Neural cell (in vitro differentiated cells): ENCODE results near the gene MCC. TPM values are rescaled to one million over a fixed set of nuclear protein-coding genes. Genes with fewer than 3 reads are reported as not detected.

ENCODE experiments used
- H2AFZ ChIP-seq: fragments of 200-600, 300-800 bp; sonication (generic), shearing (Covaris generic); 2 replicates; pipeline ENCODE4 v1.6.0; 2014; ENCODE audit warnings: low read depth, mild to moderate bottlenecking, antibody characterized with exemption, low read length, moderate library complexity
- H3F3A ChIP-seq: fragments of 200-600 bp; shearing (Covaris generic); 2 replicates; pipeline ENCODE4 v1.6.1; 2016; ENCODE audit warnings: mild to moderate bottlenecking, moderate library complexity, mixed read lengths, antibody characterized with exemption, low read length; ENCODE audit not compliant: insufficient read depth, poor library complexity, severe bottlenecking
- H3K27ac ChIP-seq: fragments of 200-600, 300-800 bp; sonication (generic), shearing (Covaris generic); 2 replicates; pipeline ENCODE4 v1.5.1; 2014; ENCODE audit warnings: mild to moderate bottlenecking, low read length, moderate library complexity
- H3K27me3 ChIP-seq: fragments of 300-800, 200-600 bp; sonication (generic), shearing (Covaris generic); 2 replicates; pipeline ENCODE4 v1.6.0; 2014; ENCODE audit warnings: mild to moderate bottlenecking, low read depth, low read length, moderate library complexity; ENCODE audit not compliant: insufficient read depth
- H3K36me3 ChIP-seq: fragments of 300-800, 200-600 bp; sonication (generic), shearing (Covaris generic); 2 replicates; pipeline ENCODE4 v1.5.1; 2014; ENCODE audit warnings: mild to moderate bottlenecking, antibody characterized with exemption, low read length, moderate library complexity; ENCODE audit not compliant: insufficient read depth
- H3K4me2 ChIP-seq: fragments of 300-800, 200-600 bp; sonication (generic), shearing (Covaris generic); 2 replicates; pipeline ENCODE4 v1.6.0; 2014; ENCODE audit warnings: mild to moderate bottlenecking, low read length
- H3K4me3 ChIP-seq: fragments of 300-800, 200-600 bp; sonication (generic), shearing (Covaris generic); 2 replicates; pipeline ENCODE4 v1.5.1; 2014; ENCODE audit warnings: mild to moderate bottlenecking, low read length, moderate library complexity
- H3K79me2 ChIP-seq: fragments of 200-600 bp; shearing (Covaris generic); replicated peaks from 2 replicates; pipeline ENCODE4 v1.6.0; 2014; ENCODE audit warnings: mild to moderate bottlenecking, low read length, moderate library complexity; ENCODE audit not compliant: insufficient read depth
- H3K9ac ChIP-seq: fragments of 300-800, 200-600 bp; sonication (generic), shearing (Covaris generic); 2 replicates; pipeline ENCODE4 v1.6.1; 2016; ENCODE audit warnings: mild to moderate bottlenecking, low read length, mixed read lengths
- H3K9me2 ChIP-seq: fragments of 200-600 bp; shearing (Covaris generic); 2 replicates; pipeline ENCODE4 v1.6.1; 2016; ENCODE audit warnings: mild to moderate bottlenecking, low read length, mixed read lengths; ENCODE audit not compliant: insufficient read depth
- H3K9me3 ChIP-seq: fragments of 200-600, 300-800 bp; sonication (generic), shearing (Covaris generic); 2 replicates; pipeline ENCODE4 v1.6.1; 2016; ENCODE audit warnings: mild to moderate bottlenecking, mixed run types, low read length, moderate library complexity, mixed read lengths
- H4K20me1 ChIP-seq: fragments of 200-600 bp; shearing (Covaris generic); 2 replicates; pipeline ENCODE4 v1.6.1; 2016; ENCODE audit warnings: mild to moderate bottlenecking, mixed run types; ENCODE audit not compliant: insufficient read depth
- EP300 ChIP-seq: fragments of 450-650 bp; conservative IDR thresholded peaks from 2 replicates; pipeline ENCODE4 v1.6.1; 2014; ENCODE audit warnings: antibody characterized with exemption, mild to moderate bottlenecking, moderate library complexity; ENCODE audit not compliant: poor library complexity, severe bottlenecking
- EZH2 ChIP-seq: fragments of 200-600, 300-800 bp; shearing (Covaris generic), sonication (generic); IDR thresholded peaks from 2 replicates; pipeline ENCODE4 v1.6.1; 2014; ENCODE audit warnings: antibody characterized with exemption, low read length, borderline replicate concordance, mild to moderate bottlenecking; ENCODE audit not compliant: insufficient read depth, poor library complexity, severe bottlenecking
- MXI1 ChIP-seq: fragments of 450-650 bp; conservative IDR thresholded peaks from 2 replicates; pipeline ENCODE4 v1.6.1; 2014; ENCODE audit warnings: antibody characterized with exemption, mild to moderate bottlenecking; ENCODE audit not compliant: poor library complexity, severe bottlenecking
- POLR2AphosphoS5 ChIP-seq: IDR thresholded peaks from 2 replicates; pipeline ENCODE4 v1.6.1; 2012
- RAD21 ChIP-seq: fragments of 450-650 bp; conservative IDR thresholded peaks from 2 replicates; pipeline ENCODE4 v1.6.1; 2014; ENCODE audit warnings: antibody characterized with exemption, mild to moderate bottlenecking, moderate library complexity
- SMC3 ChIP-seq: fragments of 450-650 bp; conservative IDR thresholded peaks from 2 replicates; pipeline ENCODE4 v1.6.1; 2014; ENCODE audit warnings: antibody characterized with exemption, mild to moderate bottlenecking, moderate library complexity; ENCODE audit not compliant: poor library complexity
- TAF1 ChIP-seq: IDR thresholded peaks from 2 replicates; pipeline ENCODE4 v1.6.1; 2012; ENCODE audit warnings: low read depth
- polyA plus RNA-seq: library from polyadenylated mRNA; depleted of rRNA; stranded (reverse); fragments of >200 nt; gene quantifications from 2 replicates; pipeline ENCODE4 v1.2.3, GENCODE V29; 2014
- TF ChIP-seq, protein P1 (sequence below): fragments of 450-650 bp; IDR thresholded peaks from 2 replicates; pipeline ENCODE4 v1.5.1; 2014; ENCODE audit warnings: antibody characterized with exemption, mild to moderate bottlenecking, moderate library complexity; ENCODE audit not compliant: poor library complexity, severe bottlenecking
- TF ChIP-seq, protein P2 (sequence below): IDR thresholded peaks from 2 replicates; pipeline ENCODE4 v1.6.1; 2012; ENCODE audit warnings: borderline replicate concordance

The MCC gene
- polyA plus RNA-seq, 1 donor from 2014 or later = 2.2 TPM

DNA sequence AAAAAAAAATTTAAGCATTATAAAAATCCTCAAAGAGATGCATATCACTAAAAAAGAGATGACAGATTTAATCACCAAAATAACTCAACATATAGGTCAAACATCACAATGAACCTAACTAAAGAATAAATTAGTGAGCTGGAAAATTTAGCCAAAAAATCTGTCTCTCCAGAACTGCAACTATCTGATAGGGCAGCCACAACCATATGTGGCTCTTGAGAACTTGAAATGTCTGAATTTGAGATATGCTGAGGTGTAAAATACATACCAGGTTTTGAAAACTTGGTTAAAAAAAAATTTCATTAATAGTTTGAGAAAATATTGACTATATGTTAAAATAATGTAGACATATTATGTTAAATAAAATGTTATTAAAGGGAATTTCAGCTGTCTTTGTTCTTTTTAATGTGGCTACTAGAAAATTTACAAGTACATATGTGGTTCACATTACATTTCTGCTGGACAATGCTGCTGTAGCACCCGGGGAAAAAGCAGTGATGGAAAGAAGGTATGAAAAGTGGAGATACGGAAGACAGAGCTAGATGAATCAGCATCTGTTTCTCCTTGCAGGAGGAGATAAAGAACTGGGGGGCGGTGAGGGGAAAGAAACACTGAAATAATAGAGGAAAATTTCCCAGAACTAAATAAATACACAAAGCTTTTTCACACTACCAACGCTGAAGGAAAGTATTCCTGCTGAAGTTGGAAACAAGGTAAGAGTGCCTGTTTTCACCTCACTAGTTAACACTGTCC lies 445.6 kb downstream of the MCC start:
- H3K9me2 ChIP-seq = no peaks in the 10 kb centered on the region
- no peaks in the 10 kb centered on the region for H3K27me3 ChIP-seq
- no peak overlapping the region for H3K4me3 ChIP-seq
- no peak overlapping the region for H2AFZ ChIP-seq
- no peaks in the 10 kb centered on the region for H3K9me3 ChIP-seq
- no peak overlapping the region for H3K27ac ChIP-seq
- H3K36me3 ChIP-seq = no peaks in the 10 kb centered on the region
- no peak overlapping the region for H3K9ac ChIP-seq
- no peaks in the 10 kb centered on the region for H4K20me1 ChIP-seq
- H3K4me2 ChIP-seq = no peak overlapping the region
- H3F3A ChIP-seq = no peaks in the 10 kb centered on the region
- H3K79me2 ChIP-seq = no peaks in the 10 kb centered on the region
- TF ChIP-seq POLR2AphosphoS5 (no peak), TAF1 (no peak), SMC3 (no peak), MXI1 (no peak), RAD21 (no peak), EP300 (no peak), EZH2 (no peak)
- TF ChIP-seq, protein P1, sequence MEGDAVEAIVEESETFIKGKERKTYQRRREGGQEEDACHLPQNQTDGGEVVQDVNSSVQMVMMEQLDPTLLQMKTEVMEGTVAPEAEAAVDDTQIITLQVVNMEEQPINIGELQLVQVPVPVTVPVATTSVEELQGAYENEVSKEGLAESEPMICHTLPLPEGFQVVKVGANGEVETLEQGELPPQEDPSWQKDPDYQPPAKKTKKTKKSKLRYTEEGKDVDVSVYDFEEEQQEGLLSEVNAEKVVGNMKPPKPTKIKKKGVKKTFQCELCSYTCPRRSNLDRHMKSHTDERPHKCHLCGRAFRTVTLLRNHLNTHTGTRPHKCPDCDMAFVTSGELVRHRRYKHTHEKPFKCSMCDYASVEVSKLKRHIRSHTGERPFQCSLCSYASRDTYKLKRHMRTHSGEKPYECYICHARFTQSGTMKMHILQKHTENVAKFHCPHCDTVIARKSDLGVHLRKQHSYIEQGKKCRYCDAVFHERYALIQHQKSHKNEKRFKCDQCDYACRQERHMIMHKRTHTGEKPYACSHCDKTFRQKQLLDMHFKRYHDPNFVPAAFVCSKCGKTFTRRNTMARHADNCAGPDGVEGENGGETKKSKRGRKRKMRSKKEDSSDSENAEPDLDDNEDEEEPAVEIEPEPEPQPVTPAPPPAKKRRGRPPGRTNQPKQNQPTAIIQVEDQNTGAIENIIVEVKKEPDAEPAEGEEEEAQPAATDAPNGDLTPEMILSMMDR = no peak
- TF ChIP-seq, protein P2, sequence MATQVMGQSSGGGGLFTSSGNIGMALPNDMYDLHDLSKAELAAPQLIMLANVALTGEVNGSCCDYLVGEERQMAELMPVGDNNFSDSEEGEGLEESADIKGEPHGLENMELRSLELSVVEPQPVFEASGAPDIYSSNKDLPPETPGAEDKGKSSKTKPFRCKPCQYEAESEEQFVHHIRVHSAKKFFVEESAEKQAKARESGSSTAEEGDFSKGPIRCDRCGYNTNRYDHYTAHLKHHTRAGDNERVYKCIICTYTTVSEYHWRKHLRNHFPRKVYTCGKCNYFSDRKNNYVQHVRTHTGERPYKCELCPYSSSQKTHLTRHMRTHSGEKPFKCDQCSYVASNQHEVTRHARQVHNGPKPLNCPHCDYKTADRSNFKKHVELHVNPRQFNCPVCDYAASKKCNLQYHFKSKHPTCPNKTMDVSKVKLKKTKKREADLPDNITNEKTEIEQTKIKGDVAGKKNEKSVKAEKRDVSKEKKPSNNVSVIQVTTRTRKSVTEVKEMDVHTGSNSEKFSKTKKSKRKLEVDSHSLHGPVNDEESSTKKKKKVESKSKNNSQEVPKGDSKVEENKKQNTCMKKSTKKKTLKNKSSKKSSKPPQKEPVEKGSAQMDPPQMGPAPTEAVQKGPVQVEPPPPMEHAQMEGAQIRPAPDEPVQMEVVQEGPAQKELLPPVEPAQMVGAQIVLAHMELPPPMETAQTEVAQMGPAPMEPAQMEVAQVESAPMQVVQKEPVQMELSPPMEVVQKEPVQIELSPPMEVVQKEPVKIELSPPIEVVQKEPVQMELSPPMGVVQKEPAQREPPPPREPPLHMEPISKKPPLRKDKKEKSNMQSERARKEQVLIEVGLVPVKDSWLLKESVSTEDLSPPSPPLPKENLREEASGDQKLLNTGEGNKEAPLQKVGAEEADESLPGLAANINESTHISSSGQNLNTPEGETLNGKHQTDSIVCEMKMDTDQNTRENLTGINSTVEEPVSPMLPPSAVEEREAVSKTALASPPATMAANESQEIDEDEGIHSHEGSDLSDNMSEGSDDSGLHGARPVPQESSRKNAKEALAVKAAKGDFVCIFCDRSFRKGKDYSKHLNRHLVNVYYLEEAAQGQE = no peak

DNA sequence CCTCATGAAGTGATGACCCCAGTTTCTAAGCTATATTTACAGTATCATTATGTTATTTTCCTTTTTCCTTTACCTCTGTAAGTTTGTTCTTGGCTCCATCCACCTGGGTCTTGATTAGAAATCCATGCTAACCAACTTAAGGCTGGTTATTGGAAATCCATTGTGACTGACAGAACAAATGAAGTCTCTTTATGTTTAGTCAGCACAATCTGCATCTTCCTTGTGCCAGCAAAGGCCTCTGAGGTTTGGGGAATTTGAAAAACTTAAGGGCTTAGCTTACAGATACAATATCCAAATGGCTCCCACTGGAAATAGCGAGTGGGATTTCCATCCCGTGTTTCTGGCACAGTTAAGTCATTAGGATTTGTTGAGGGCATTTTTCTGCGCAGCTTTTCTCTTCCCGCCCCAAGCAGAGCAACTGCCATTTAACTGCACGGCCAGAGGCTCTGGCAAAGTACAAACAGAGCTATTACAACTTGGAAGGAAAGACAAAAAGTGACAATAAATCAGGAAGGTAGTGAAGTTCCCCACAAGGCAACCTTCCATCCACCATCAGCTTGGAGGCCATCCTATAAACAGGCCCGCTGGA lies 447.5 kb downstream of the MCC start:
- no peak overlapping the region for H2AFZ ChIP-seq
- no peaks in the 10 kb centered on the region for H3F3A ChIP-seq
- TF ChIP-seq, protein P1 = no peak
- TF ChIP-seq MXI1 (no peak), TAF1 (no peak), EP300 (no peak), EZH2 (no peak), POLR2AphosphoS5 (no peak), SMC3 (no peak), RAD21 (no peak)
- TF ChIP-seq, protein P2 = no peak
- no peaks in the 10 kb centered on the region for H4K20me1 ChIP-seq
- no peak overlapping the region for H3K9ac ChIP-seq
- no peak overlapping the region for H3K27ac ChIP-seq
- no peak overlapping the region for H3K4me2 ChIP-seq
- no peaks in the 10 kb centered on the region for H3K9me3 ChIP-seq
- H3K27me3 ChIP-seq = no peaks in the 10 kb centered on the region
- no peaks in the 10 kb centered on the region for H3K79me2 ChIP-seq
- no peaks in the 10 kb centered on the region for H3K36me3 ChIP-seq
- no peak overlapping the region for H3K4me3 ChIP-seq
- no peaks in the 10 kb centered on the region for H3K9me2 ChIP-seq
